ENCODE results near the gene KRT28.

KRT28 gene

DNA sequence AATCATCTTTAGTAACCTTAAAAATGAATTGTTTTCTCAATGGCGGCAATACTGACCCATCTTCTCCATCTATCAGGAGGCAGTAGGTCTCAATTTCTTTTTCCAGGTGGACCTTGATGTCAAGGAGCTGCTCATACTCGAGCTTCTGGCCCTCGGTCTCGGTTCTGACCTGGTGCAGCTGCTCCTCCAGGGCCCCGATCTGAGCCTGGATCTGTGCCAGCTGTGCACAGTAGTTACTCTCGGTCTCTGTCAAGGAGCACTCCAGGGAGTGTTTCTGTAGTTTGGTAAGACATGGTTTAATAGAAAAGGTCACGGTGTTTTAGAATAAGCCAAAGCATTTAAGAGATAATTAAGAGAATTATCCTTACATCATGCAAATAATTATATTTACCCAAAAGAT lies 22.3 kb downstream of the KRT28 start:
- TF ChIP-seq ZC3H10 (CRISPR knock-in tag; IDR thresholded peaks at IDR 0.05): no peak
- TF ChIP-seq RARB (CRISPR knock-in tag; IDR thresholded peaks at IDR 0.05): no peak
- TF ChIP-seq, protein P1, sequence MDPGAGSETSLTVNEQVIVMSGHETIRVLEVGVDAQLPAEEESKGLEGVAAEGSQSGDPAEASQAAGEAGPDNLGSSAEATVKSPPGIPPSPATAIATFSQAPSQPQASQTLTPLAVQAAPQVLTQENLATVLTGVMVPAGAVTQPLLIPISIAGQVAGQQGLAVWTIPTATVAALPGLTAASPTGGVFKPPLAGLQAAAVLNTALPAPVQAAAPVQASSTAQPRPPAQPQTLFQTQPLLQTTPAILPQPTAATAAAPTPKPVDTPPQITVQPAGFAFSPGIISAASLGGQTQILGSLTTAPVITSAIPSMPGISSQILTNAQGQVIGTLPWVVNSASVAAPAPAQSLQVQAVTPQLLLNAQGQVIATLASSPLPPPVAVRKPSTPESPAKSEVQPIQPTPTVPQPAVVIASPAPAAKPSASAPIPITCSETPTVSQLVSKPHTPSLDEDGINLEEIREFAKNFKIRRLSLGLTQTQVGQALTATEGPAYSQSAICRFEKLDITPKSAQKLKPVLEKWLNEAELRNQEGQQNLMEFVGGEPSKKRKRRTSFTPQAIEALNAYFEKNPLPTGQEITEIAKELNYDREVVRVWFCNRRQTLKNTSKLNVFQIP (CRISPR knock-in tag; IDR thresholded peaks at IDR 0.05; ENCODE audit: borderline replicate concordance, low read depth): no peak
- TF ChIP-seq ARNTL (CRISPR knock-in tag; IDR thresholded peaks at IDR 0.05; ENCODE audit: borderline replicate concordance, low read depth): no peak
- no peak for TF ChIP-seq TCF4 (CRISPR knock-in tag; IDR thresholded peaks at IDR 0.05; ENCODE audit: borderline replicate concordance)
- TF ChIP-seq ZNF70 (CRISPR knock-in tag; IDR thresholded peaks at IDR 0.05): no peak
- TF ChIP-seq, protein P2, sequence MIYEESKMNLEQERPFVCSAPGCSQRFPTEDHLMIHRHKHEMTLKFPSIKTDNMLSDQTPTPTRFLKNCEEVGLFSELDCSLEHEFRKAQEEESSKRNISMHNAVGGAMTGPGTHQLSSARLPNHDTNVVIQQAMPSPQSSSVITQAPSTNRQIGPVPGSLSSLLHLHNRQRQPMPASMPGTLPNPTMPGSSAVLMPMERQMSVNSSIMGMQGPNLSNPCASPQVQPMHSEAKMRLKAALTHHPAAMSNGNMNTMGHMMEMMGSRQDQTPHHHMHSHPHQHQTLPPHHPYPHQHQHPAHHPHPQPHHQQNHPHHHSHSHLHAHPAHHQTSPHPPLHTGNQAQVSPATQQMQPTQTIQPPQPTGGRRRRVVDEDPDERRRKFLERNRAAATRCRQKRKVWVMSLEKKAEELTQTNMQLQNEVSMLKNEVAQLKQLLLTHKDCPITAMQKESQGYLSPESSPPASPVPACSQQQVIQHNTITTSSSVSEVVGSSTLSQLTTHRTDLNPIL (CRISPR knock-in tag; IDR thresholded peaks at IDR 0.05; ENCODE audit: low read depth): no peak
- ATAC-seq: no peak

DNA sequence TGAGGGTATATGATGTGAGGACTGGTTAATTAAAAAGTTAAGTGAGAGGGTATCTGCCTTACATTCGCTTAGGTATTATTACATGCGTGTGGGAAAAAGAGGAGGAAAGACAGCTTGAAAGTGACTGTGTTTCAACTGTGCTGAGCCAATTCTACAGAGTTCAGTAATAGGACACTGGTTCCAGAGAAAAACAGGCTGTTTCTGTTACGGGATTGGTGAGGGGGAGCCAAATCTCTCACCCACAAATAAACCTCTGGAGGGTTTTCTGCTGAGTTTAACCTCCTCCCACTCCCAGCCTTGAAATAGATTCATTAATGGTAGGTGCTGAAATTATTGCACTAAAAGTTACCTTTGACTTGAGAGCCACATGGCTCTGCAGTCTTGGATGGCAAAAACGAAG lies 23.8 kb downstream of the KRT28 start:
- TF ChIP-seq ZFP3 (CRISPR knock-in tag; IDR thresholded peaks at IDR 0.05): no peak
- no peak for TF ChIP-seq ZNF565 (CRISPR knock-in tag; conservative IDR thresholded peaks at IDR 0.05; ENCODE audit: low read depth)
- TF ChIP-seq ZC3H10 (CRISPR knock-in tag; IDR thresholded peaks at IDR 0.05): no peak
- TF ChIP-seq TCF4 (CRISPR knock-in tag; IDR thresholded peaks at IDR 0.05; ENCODE audit: borderline replicate concordance): no peak
- TF ChIP-seq, protein P3, sequence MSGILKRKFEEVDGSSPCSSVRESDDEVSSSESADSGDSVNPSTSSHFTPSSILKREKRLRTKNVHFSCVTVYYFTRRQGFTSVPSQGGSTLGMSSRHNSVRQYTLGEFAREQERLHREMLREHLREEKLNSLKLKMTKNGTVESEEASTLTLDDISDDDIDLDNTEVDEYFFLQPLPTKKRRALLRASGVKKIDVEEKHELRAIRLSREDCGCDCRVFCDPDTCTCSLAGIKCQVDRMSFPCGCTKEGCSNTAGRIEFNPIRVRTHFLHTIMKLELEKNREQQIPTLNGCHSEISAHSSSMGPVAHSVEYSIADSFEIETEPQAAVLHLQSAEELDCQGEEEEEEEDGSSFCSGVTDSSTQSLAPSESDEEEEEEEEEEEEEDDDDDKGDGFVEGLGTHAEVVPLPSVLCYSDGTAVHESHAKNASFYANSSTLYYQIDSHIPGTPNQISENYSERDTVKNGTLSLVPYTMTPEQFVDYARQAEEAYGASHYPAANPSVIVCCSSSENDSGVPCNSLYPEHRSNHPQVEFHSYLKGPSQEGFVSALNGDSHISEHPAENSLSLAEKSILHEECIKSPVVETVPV (CRISPR knock-in tag; IDR thresholded peaks at IDR 0.05): no peak
- TF ChIP-seq PPARA (CRISPR knock-in tag; IDR thresholded peaks at IDR 0.05; ENCODE audit: borderline replicate concordance): no peak
- TF ChIP-seq GLIS3 (CRISPR knock-in tag; IDR thresholded peaks at IDR 0.05): no peak
- TF ChIP-seq, protein P2 (CRISPR knock-in tag; IDR thresholded peaks at IDR 0.05; ENCODE audit: low read depth): no peak
- TF ChIP-seq ZNF8 (CRISPR knock-in tag; IDR thresholded peaks at IDR 0.05): no peak
- no peak for TF ChIP-seq BACH2 (CRISPR knock-in tag; IDR thresholded peaks at IDR 0.05; ENCODE audit: borderline replicate concordance)
- no peak for TF ChIP-seq ISL1 (CRISPR knock-in tag; IDR thresholded peaks at IDR 0.05)
- TF ChIP-seq, protein P4, sequence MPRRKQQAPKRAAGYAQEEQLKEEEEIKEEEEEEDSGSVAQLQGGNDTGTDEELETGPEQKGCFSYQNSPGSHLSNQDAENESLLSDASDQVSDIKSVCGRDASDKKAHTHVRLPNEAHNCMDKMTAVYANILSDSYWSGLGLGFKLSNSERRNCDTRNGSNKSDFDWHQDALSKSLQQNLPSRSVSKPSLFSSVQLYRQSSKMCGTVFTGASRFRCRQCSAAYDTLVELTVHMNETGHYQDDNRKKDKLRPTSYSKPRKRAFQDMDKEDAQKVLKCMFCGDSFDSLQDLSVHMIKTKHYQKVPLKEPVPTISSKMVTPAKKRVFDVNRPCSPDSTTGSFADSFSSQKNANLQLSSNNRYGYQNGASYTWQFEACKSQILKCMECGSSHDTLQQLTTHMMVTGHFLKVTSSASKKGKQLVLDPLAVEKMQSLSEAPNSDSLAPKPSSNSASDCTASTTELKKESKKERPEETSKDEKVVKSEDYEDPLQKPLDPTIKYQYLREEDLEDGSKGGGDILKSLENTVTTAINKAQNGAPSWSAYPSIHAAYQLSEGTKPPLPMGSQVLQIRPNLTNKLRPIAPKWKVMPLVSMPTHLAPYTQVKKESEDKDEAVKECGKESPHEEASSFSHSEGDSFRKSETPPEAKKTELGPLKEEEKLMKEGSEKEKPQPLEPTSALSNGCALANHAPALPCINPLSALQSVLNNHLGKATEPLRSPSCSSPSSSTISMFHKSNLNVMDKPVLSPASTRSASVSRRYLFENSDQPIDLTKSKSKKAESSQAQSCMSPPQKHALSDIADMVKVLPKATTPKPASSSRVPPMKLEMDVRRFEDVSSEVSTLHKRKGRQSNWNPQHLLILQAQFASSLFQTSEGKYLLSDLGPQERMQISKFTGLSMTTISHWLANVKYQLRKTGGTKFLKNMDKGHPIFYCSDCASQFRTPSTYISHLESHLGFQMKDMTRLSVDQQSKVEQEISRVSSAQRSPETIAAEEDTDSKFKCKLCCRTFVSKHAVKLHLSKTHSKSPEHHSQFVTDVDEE (CRISPR knock-in tag; IDR thresholded peaks at IDR 0.05): no peak
- TF ChIP-seq ESRRG (CRISPR knock-in tag; IDR thresholded peaks at IDR 0.05): no peak
- TF ChIP-seq, protein P5, sequence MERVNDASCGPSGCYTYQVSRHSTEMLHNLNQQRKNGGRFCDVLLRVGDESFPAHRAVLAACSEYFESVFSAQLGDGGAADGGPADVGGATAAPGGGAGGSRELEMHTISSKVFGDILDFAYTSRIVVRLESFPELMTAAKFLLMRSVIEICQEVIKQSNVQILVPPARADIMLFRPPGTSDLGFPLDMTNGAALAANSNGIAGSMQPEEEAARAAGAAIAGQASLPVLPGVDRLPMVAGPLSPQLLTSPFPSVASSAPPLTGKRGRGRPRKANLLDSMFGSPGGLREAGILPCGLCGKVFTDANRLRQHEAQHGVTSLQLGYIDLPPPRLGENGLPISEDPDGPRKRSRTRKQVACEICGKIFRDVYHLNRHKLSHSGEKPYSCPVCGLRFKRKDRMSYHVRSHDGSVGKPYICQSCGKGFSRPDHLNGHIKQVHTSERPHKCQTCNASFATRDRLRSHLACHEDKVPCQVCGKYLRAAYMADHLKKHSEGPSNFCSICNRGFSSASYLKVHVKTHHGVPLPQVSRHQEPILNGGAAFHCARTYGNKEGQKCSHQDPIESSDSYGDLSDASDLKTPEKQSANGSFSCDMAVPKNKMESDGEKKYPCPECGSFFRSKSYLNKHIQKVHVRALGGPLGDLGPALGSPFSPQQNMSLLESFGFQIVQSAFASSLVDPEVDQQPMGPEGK (CRISPR knock-in tag; IDR thresholded peaks at IDR 0.05; ENCODE audit: borderline replicate concordance): no peak
- no peak for TF ChIP-seq ARNTL (CRISPR knock-in tag; IDR thresholded peaks at IDR 0.05; ENCODE audit: borderline replicate concordance, low read depth)
- no peak for TF ChIP-seq SNAI2 (CRISPR knock-in tag; IDR thresholded peaks at IDR 0.05)
- TF ChIP-seq CSDC2 (CRISPR knock-in tag; IDR thresholded peaks at IDR 0.05): no peak
- no peak for TF ChIP-seq ZNF70 (CRISPR knock-in tag; IDR thresholded peaks at IDR 0.05)
- TF ChIP-seq, protein P1 (CRISPR knock-in tag; IDR thresholded peaks at IDR 0.05; ENCODE audit: borderline replicate concordance, low read depth): no peak
- TF ChIP-seq OSR1 (CRISPR knock-in tag; IDR thresholded peaks at IDR 0.05): no peak
- ATAC-seq: no peak
